HL-60 (cell line): ENCODE measurements around the gene ACTN4.

ENCODE experiments used
- CTCF ChIP-seq: IDR thresholded peaks from one replicate; pipeline ENCODE4 v1.5.1; 2011; ENCODE audit warnings: low read length, control low read depth, inconsistent platforms; ENCODE audit not compliant: insufficient read depth
- POLR2AphosphoS5 ChIP-seq: IDR thresholded peaks from 2 replicates; pipeline ENCODE4 v1.6.1; 2012; ENCODE audit warnings: low read depth

GRCh38 chr19:38647368-38647965 lies at the start of gene ACTN4:
- TF ChIP-seq CTCF (no peak), POLR2AphosphoS5 (peak; percentile 88)
